Smooth muscle cell (in vitro differentiated cells): ENCODE results near the gene SH2D3C. TPM values are rescaled to one million over a fixed set of nuclear protein-coding genes. Genes with fewer than 3 reads are reported as not detected.
A peak's percentile ranks its signal among the peaks of the same experiment; 100 is the strongest.

Experiments
- DNase-seq: peaks from one replicate; lab custom pipeline; 2025; ENCODE audit not compliant: unreplicated experiment; lab: John Stamatoyannopoulos, UW
- H2AFZ ChIP-seq: fragments of 200-600 bp; sonication (generic); 2 replicates; pipeline ENCODE4 v1.6.0; 2016; ENCODE audit warnings: antibody characterized with exemption, low read depth, mild to moderate bottlenecking
- H3F3A ChIP-seq: fragments of 200-600 bp; sonication (generic); 2 replicates; pipeline ENCODE4 v1.6.0; 2017; ENCODE audit warnings: antibody characterized with exemption, low read depth
- H3K27ac ChIP-seq: fragments of 200-600 bp; sonication (generic); 2 replicates; pipeline ENCODE4 v1.5.1; 2016; ENCODE audit warnings: low read depth, mild to moderate bottlenecking
- H3K27me3 ChIP-seq: fragments of 200-600 bp; sonication (generic); 2 replicates; pipeline ENCODE4 v1.6.1; 2016; ENCODE audit warnings: low read depth, mild to moderate bottlenecking
- H3K36me3 ChIP-seq: fragments of 200-600 bp; sonication (generic); 2 replicates; pipeline ENCODE4 v1.5.1; 2016; ENCODE audit warnings: low read depth
- H3K4me1 ChIP-seq: fragments of 200-600 bp; sonication (generic); 2 replicates; pipeline ENCODE4 v1.5.1; 2016; ENCODE audit warnings: low read depth
- H3K4me2 ChIP-seq: fragments of 200-600 bp; sonication (generic); 2 replicates; pipeline ENCODE4 v1.6.0; 2016; ENCODE audit warnings: mild to moderate bottlenecking
- H3K4me3 ChIP-seq: fragments of 200-600 bp; sonication (generic); 2 replicates; pipeline ENCODE4 v1.5.1; 2016; ENCODE audit warnings: mild to moderate bottlenecking
- H3K79me2 ChIP-seq: fragments of 200-600 bp; sonication (generic); 2 replicates; pipeline ENCODE4 v1.6.0; 2016; ENCODE audit warnings: low read depth, mild to moderate bottlenecking
- H3K9ac ChIP-seq: fragments of 200-600 bp; sonication (generic); 2 replicates; pipeline ENCODE4 v1.6.0; 2016; ENCODE audit warnings: low read depth
- H3K9me3 ChIP-seq: fragments of 200-600 bp; sonication (generic); replicated peaks from 2 replicates; pipeline ENCODE4 v1.5.1; 2016; ENCODE audit warnings: low read depth
- H4K20me1 ChIP-seq: fragments of 200-600 bp; sonication (generic); 2 replicates; pipeline ENCODE4 v1.6.0; 2016; ENCODE audit warnings: low read depth
- CTCF ChIP-seq: fragments of 200-600 bp; sonication (generic); IDR thresholded peaks from 2 replicates; pipeline ENCODE4 v1.5.1; 2017; ENCODE audit warnings: borderline replicate concordance, mild to moderate bottlenecking, antibody characterized with exemption; ENCODE audit not compliant: insufficient read depth, poor library complexity, severe bottlenecking
- WGBS: methylation state at CpG from one replicate; pipeline ENCODE4 v1.1.7; 2016; ENCODE audit warnings: low lambda C conversion rate; 5-methylcytosine and 5-hydroxymethylcytosine counted together
- polyA plus RNA-seq: library from polyadenylated mRNA; unstranded; fragments of >200 nt; fragmentation: Nextera tagmentation; extraction: Ambion mirVana; gene quantifications from 2 replicates; pipeline ENCODE4 v1.2.1, GENCODE V29; 2016
- total RNA-seq: library from RNA; depleted of rRNA; stranded (reverse); fragments of >200 nt; gene quantifications from 2 replicates; pipeline ENCODE4 v1.2.3, GENCODE V29; 2014

The SH2D3C gene
- total and polyA plus RNA-seq, 2 experiments from 2014 or later, result 0.54 TPM; not detected in 1

- H3K27ac ChIP-seq, result no peak overlapping the region
- peaks cover 31% of the 10 kb centered on the region for H4K20me1 ChIP-seq
- no peaks in the 10 kb centered on the region for H3K9me3 ChIP-seq
- H3F3A ChIP-seq, result peaks cover 3% of the 10 kb centered on the region
- no peaks in the 10 kb centered on the region for H3K27me3 ChIP-seq
- H3K4me1 ChIP-seq, result peaks cover under 1% of the 10 kb centered on the region
- no peak overlapping the region for H3K4me3 ChIP-seq
- WGBS, result 50% methylated on average over 11 of the region's 11 CpGs
- no peak overlapping the region for H3K9ac ChIP-seq
- H3K4me2 ChIP-seq, result peak overlapping the region; percentile 2
- H3K79me2 ChIP-seq, result no peaks in the 10 kb centered on the region
- no peak overlapping the region for H2AFZ ChIP-seq
- DNase-seq, result no peak
- TF ChIP-seq CTCF, result no peak
- no peaks in the 10 kb centered on the region for H3K36me3 ChIP-seq
Observed at GRCh38 chr9:127796852-127797370, 18.4 kb upstream of the SH2D3C start.

- Histone ChIP-seq H3K4me3 (no peak overlapping the region), H3K36me3 (no peaks in the 10 kb centered on the region), H3K9me3 (no peaks in the 10 kb centered on the region), H3K4me2 (no peak overlapping the region), H3K27ac (no peak overlapping the region), H3F3A (no peaks in the 10 kb centered on the region), H3K4me1 (no peaks in the 10 kb centered on the region), H2AFZ (no peak overlapping the region), H3K9ac (no peak overlapping the region), H3K27me3 (no peaks in the 10 kb centered on the region), H3K79me2 (no peaks in the 10 kb centered on the region), H4K20me1 (peaks cover 35% of the 10 kb centered on the region)
- no peak for DNase-seq
- no peak for TF ChIP-seq CTCF
- WGBS, result 84% methylated on average over 8 of the region's 8 CpGs
Observed at GRCh38 chr9:127796225-127796813, 17.9 kb upstream of the SH2D3C start.

- Histone ChIP-seq H4K20me1 (peaks cover 56% of the 10 kb centered on the region), H3K4me1 (no peaks in the 10 kb centered on the region), H3K27me3 (no peaks in the 10 kb centered on the region), H3K4me3 (no peak overlapping the region), H3K27ac (no peak overlapping the region), H2AFZ (no peak overlapping the region), H3K4me2 (no peak overlapping the region), H3K79me2 (peaks cover 12% of the 10 kb centered on the region), H3F3A (no peaks in the 10 kb centered on the region), H3K9me3 (no peaks in the 10 kb centered on the region), H3K9ac (no peak overlapping the region), H3K36me3 (peaks cover 6% of the 10 kb centered on the region)
- TF ChIP-seq CTCF, result no peak
- WGBS, result 89% methylated on average over 12 of the region's 14 CpGs
- DNase-seq, result no peak
Observed at GRCh38 chr9:127794001-127794791, 15.7 kb upstream of the SH2D3C start.
